MV-4-11 (cell line): ENCODE data around the gene ERFL.
"Not testable (repeated sequence)": the region's sequence is repeated elsewhere in the genome, so short reads cannot be mapped to it uniquely, and the experiment has no call there.

Experiments used
- DNase-seq: peaks from one replicate; lab custom pipeline; 2025; lab: John Stamatoyannopoulos, UW

Gene ERFL

GRCh38 chr19:41926763-41927496 lies 1.3 kb downstream of the ERFL start:
- DNase-seq: no peak

GRCh38 chr19:41926028-41926762 lies 2.1 kb downstream of the ERFL start:
- DNase-seq: no peak

- DNase-seq: no peak
Observed at GRCh38 chr19:41925208-41926003, 2.8 kb downstream of the ERFL start.

- DNase-seq: no peak
Observed at GRCh38 chr19:41924151-41925145, 3.8 kb downstream of the ERFL start.

GRCh38 chr19:41923045-41923788 lies 5.0 kb downstream of the ERFL start:
- DNase-seq: no peak

- DNase-seq: no peak
Observed at GRCh38 chr19:41922585-41922984, 5.7 kb downstream of the ERFL start.

- no peak for DNase-seq
Observed at GRCh38 chr19:41921577-41922576, 6.4 kb downstream of the ERFL start.

GRCh38 chr19:41920882-41921576 lies 7.2 kb downstream of the ERFL start:
- peak; percentile 15 for DNase-seq

GRCh38 chr19:41919948-41920712 lies 8.1 kb downstream of the ERFL start:
- no peak for DNase-seq

GRCh38 chr19:41918653-41919244 lies 9.5 kb downstream of the ERFL start:
- DNase-seq: no peak

- no peak for DNase-seq
Observed at GRCh38 chr19:41918095-41918494, 10.2 kb downstream of the ERFL start.

- DNase-seq: no peak
Observed at GRCh38 chr19:41917676-41918075, 10.6 kb downstream of the ERFL start.

GRCh38 chr19:41915776-41916414 lies 12.4 kb downstream of the ERFL start:
- no peak for DNase-seq

GRCh38 chr19:41915021-41915775 lies 13.1 kb downstream of the ERFL start:
- no peak for DNase-seq

GRCh38 chr19:41914424-41914834 lies 13.8 kb downstream of the ERFL start:
- DNase-seq: not testable (repeated sequence)
